Measurements from ENCODE around the gene URM1. TPM values are rescaled to one million over a fixed set of nuclear protein-coding genes. Genes with fewer than 3 reads are reported as not detected.
"Not testable (repeated sequence)": the region's sequence is repeated elsewhere in the genome, so short reads cannot be mapped to it uniquely, and the experiment has no call there.

The URM1 gene
- total RNA-seq, result 18.9 TPM

- DNase-seq, result peak; percentile 96
These were observed at the start of gene URM1 for GRCh38 chr9:128370752-128371629. TSS of gene URM1 (plus strand) at chr9:128371374. CDS start at chr9:128371381, 7 bp downstream.

- no peak for DNase-seq
These were observed 49.2 kb upstream of the URM1 start for GRCh38 chr9:128321879-128322403.

GRCh38 chr9:128322404-128323211 is 48.6 kb upstream of the URM1 start, which contains the start of the genes COQ4 and TRUB2:
TSS of gene COQ4 (plus strand) at chr9:128322839. CDS start at chr9:128322859, 20 bp downstream.
TSS of gene TRUB2 (minus strand) at chr9:128322447. CDS start at chr9:128322408, 39 bp downstream.
- DNase-seq, result peak; percentile 97

DNA sequence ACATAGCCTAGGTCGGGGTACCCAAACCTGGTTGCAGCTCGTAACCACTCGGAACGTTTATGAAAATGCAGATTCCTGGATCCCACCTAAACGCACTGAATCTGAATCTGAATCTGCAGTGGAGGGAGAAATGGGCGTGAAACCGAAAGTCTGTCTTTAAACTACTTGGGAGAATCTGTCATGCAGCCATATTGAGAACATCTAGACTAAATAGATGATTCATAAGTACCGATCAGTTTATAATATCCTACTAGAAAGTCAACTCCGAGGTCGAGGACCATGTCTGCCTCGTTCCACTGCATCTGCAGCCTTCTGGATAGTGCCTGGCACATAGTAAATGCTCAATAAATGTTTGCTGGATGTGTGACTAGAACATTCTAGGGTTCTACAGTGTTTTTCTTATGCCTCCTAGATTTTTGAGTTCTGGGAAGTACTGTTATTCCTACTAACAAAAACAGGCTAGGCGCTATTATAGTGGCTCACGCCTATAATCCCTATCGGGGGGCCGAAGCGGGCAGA is 47.9 kb upstream of the URM1 start:
- DNase-seq, result no peak

DNA sequence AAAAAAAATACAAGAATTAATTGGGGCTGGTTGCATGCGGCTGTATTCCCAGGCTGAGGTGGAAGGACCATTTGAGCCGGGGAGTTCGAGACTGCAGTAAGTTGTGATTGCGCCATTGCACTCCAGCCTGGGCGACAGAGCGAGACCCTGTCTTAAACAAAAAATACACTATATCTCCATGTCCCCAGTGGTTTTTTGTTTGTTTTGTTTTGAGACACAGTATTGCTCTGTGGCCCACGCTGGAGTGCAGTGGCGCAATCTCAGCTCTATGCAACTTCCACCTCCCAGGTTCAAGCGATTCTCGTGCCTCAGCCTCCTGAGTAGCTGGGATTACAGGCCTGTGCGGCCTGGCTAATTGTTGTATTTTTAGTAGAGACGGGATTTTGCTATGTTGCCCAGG is 47.4 kb upstream of the URM1 start:
- no peak for DNase-seq

- DNase-seq, result no peak
These were observed 46.8 kb upstream of the URM1 start for GRCh38 chr9:128324401-128324800.

DNA sequence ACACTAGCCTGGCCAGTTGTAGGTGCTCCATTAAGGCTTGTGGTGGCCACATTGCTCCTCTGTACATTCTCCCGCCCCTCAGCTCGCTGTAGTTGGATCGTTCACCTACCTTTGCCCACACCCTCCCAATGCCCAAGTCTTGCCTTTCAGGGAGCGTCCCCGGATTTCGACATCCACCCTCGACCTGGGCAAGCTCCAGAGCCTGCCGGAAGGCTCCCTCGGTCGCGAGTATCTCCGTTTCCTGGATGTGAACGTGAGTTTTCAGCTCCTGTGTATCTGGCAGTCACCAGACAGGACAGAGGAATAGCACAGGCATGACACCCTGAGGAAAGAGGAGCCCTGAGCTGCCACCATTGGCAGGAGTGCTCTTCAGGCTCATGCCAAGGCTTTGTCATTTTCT is 45.5 kb upstream of the URM1 start:
- no peak for DNase-seq

DNA sequence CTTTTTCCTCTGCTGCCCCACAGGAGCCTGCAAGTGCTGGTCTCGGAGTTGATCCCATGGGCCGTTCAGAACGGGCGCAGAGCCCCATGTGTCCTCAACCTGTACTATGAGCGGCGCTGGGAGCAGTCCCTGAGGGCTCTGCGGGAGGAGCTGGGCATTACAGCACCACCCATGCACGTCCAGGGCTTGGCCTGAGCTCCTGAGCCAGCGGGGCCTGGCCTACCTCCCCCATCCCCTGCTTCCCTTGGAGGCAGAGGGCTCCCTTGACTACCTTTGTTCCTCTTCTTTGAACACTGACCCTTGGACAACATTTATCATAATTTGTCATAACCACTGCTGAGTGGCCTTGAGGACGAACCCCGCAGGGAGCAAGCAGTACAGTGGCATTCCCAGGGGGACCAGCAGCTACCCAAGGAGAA is 37.7 kb upstream of the URM1 start:
- DNase-seq, result no peak

GRCh38 chr9:128335161-128335560 is 36.0 kb upstream of the URM1 start:
- peak; percentile 51 for DNase-seq

DNA sequence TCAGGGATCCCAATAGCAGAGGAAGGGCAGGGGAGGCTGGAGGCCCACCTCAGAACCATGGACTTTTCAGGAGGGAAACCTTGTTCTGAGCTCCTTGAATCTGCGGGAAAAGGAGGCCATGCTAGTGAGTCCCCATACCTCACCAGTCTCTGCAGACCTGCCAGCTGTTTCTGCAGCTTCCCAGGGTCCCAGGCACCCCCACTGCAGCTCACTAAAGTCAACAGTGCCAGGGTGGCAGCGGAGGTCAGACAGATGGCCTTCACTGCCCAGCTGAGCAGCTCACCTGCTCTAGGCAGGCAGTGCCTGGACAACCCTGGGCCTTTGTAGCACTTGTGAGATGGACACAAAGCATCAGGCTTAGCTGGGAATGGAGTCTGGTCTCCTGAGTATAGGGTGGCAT is 35.3 kb upstream of the URM1 start:
- DNase-seq, result no peak

DNA sequence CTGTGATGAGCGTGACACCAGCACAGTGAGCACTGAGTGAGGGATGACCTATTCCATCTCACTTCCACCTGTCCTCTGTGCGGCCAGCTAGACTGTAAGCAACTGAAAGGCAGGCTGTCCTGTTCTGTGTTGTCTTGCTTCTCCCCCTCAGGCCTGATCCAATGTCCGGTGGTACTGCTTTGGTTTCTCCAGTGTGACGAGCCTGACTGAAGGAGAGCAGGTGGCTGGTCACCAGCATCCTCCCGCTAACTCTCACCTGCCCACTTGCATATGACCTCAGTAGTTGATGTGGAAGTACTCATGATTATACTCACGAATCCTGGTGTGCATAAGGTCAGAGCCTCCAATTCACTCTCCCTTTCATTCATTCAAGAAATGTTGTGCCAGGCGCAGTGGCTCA is 33.2 kb upstream of the URM1 start:
- DNase-seq, result no peak

DNA sequence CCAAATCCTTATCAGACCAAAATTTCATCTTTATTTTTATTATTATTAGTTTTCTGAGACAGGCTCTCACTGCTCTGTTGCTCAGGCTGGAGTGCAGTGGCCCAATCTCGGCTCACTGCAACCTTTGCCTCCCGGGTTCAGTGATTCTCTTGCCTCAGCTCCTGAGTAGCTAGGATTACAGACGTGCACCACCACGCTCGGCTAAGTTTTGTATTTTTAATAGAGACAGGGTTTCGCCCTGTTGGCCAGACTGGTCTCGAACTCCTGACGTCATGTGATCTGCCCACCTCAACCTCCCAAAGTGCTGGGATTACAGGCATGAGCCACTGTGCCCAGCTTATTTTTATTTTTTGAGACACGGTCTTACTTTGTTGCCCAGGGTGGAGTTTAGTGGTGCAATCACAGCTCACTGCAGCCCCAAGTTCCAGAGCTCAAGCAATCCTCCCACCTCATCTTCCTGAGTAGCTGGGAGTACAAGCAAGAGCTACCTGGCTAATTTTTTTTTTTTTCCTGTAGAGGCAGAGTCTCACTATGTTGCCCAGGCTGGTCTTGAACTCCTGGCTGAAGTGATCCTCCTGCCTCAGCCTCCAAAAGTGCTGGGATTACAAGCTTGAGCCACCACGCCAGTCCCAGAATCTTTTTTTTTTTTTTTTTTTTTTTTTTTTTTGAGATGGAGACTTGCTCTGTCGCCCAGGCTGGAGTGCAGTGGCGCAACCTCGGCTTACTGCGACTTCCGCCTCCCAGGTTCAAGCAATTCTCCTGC is 32.1 kb upstream of the URM1 start:
- DNase-seq, result not testable (repeated sequence)

- DNase-seq, result no peak
These were observed 31.1 kb upstream of the URM1 start, which contains the start of gene SLC27A4 for GRCh38 chr9:128339761-128340690. TSS of gene SLC27A4 (plus strand) at chr9:128340527. CDS start at chr9:128343133, 2,606 bp downstream.

DNA sequence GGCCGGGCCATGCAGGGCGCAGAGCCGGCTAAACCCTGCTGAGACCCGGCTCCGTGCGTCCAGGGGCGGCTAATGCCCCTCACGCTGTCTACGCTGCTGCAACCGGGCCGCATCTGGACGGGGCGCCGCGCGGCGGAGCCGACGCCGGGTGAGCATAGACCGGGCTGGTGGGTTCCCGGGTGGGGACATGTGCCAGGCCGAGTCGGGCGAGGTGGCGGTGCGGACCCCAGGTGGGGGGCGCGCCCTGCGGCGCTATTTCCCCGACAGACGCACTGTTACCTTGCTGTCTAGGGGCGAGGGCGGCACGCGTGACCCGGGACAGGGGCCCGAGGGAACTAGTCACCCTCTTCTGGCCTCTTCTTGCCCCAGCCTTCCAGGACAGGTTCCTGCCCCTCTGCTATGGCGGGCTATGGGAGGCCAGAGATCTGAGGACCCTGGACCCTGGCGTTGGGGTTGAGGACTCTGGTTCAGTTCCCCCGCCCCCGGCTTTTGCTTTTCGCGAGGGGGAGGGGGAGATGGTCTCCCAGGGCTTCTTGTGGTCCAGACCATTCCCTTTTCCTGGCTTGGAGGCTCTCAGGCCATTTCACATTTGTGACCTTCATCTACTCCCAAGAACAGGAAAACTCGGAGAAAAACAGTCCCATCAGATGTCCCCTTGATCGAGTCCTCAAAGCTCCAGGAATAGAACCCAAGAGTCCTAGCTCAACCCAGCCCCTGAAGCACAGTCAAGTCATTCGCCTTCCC is 30.3 kb upstream of the URM1 start:
- DNase-seq, result no peak

GRCh38 chr9:128341435-128341849 is 29.7 kb upstream of the URM1 start:
- peak; percentile 13 for DNase-seq

DNA sequence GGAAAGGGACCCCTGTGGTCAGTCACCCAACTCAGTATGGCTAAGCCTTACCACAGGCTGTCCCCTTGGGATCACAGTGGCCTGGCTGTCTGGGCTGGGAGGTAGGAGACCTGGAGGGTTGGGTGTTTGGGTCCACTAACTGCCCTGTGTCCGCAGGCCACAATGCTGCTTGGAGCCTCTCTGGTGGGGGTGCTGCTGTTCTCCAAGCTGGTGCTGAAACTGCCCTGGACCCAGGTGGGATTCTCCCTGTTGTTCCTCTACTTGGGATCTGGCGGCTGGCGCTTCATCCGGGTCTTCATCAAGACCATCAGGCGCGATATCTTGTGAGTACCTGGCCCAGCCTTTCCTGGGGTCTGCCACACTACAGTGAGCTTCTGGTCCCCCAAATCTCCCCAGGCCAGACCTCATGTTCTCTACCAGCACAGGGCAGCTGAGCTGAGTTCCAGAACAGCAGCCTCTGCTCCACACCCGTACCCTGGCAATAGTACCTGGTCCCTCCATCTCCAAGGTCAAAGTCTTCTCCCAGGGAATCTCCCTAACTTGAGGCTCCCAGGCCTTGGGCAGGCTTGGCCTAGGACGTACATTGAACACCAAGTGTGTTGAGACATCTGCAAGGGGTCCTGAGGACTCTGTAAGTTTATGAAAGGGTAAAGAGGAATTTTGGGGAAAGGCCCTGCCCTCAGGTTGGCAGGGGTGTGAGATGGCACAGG is 28.0 kb upstream of the URM1 start:
- DNase-seq, result no peak

DNA sequence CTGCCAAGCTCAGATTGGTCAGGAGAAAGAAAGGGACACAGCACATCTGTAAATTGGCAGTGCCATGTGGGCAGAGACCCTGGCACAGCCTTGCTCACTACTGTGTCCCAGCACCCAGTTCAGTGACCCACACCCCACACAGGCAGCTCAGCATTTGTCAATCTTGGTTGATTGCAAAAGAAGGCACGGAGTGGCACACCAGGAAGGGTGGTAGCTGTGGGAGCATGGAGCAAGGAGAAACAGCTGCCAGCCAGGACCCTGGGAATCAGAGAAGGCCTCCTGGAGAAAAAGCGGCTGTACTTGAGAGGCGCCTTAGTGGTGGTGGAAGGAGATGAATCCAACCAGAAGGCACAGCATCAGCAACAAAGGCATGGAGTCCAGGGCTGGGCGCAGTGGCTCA is 27.3 kb upstream of the URM1 start:
- no peak for DNase-seq

- no peak for DNase-seq
These were observed 26.1 kb upstream of the URM1 start for GRCh38 chr9:128344931-128345605.

- no peak for DNase-seq
These were observed 22.0 kb upstream of the URM1 start for GRCh38 chr9:128349125-128349524.

Data from skin of body (tissue), 2 donors.